Hematopoietic multipotent progenitor cell treated with erythropoietin and hydrocortisone succinate and interleukin-3 and kit ligand, for 4 days (in vitro differentiated cells): ENCODE data around the gene COL9A2.

Experiments used
- DNase-seq: peaks from one replicate; pipeline ENCODE4 v3.0.0-alpha.2; 2015

The COL9A2 gene

GRCh38 chr1:40256401-40257084 is 60.5 kb downstream of the COL9A2 start:
- no peak for DNase-seq

- no peak for DNase-seq
Measured at GRCh38 chr1:40255231-40255630, 61.9 kb downstream of the COL9A2 start.

GRCh38 chr1:40252601-40253000 is 64.5 kb downstream of the COL9A2 start:
- no peak for DNase-seq

- no peak for DNase-seq
Measured at GRCh38 chr1:40251456-40251855, 65.6 kb downstream of the COL9A2 start.
